Measurements from ENCODE around the gene BCKDHA. TPM values are rescaled to one million over a fixed set of nuclear protein-coding genes. Genes with fewer than 3 reads are reported as not detected.

The BCKDHA gene
- polyA plus RNA-seq (2012; rRNA removed), result 16.3 and 30.9 TPM in 2 replicates
- 10.7 and 13.2 TPM in 2 replicates for polyA plus RNA-seq (2012; cell fraction: cytosol; rRNA removed)
- polyA plus RNA-seq (2012; cell fraction: nucleus; rRNA removed), result 24.9 and 25.6 TPM in 2 replicates

DNA sequence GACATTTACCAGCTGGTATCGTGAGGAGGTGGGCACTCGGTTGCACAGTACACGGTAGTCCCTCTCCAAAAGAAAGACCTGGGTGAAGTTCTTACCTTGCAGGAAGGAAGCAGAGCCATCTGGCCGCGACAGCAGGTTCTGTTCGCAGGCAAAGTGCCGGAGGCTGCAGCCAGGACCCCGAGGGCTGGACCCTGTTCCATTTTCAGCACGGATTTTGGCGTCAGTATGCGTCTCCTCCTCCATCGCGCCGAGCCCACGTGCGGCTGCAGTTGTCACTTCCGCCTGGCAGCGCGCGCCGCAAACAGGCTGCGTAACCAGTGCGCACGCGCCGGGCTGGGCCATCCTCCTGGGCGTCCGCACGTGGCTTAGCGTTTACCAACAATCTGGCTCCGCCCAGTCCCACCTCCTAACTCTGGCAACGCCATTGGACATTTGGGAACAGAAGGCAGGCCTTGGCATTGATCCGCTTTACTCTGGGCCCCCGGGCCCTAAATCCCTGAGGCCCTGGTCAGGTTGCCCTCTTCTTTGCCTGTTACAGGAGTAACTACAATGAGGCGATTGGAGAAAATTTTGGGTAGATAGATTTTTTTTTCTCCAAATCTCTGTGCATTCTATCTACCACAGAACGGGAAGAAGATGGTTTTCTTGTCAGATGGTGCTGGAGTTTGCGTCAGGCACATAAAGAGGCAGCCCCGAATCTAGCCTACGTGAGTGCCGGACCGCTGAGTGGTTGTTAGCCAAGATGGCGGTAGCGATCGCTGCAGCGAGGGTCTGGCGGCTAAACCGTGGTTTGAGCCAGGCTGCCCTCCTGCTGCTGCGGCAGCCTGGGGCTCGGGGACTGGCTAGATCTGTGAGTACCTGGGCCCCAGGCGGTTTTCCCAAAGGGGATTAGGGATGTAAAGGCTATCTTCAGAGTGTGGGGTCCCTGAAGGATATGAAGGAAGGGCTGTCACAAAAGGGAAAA lies at the start of gene BCKDHA, which contains the start of gene EXOSC5:
Gene BCKDHA, plus strand, starts transcription at position 733 of the 964 bp plus-strand sequence. Its CDS starts 10 bp downstream, at position 743.
Gene EXOSC5, minus strand, starts transcription at position 274 of the 964 bp plus-strand sequence. Its CDS starts 31 bp downstream, at position 243.
- WGBS (ENCODE audit: low lambda C conversion rate), result under 1% methylated on average over 25 of the region's 50 CpGs
- H3K9ac ChIP-seq, result peak within 1 kb of the TSS; percentile 95
- no peaks in the 10 kb centered on the region for H4K20me1 ChIP-seq (ENCODE audit: insufficient read depth)
- peaks cover 48% of the 10 kb centered on the region for H3K79me2 ChIP-seq (ENCODE audit: insufficient read depth)
- H3K4me3 ChIP-seq (ENCODE audit: low read depth in 2 of 2, low read length in 1 of 2), result peak within 1 kb of the TSS; percentile 79 to 93
- H2AFZ ChIP-seq (ENCODE audit: low read depth), result peak within 1 kb of the TSS; percentile 93
- H3F3A ChIP-seq (replicated peaks; ENCODE audit: insufficient read depth), result no peaks in the 10 kb centered on the region
- ChIA-PET CTCF (no interaction called here), POLR2A (no interaction called here)
- peak within 1 kb of the TSS; percentile 99 for H3K4me2 ChIP-seq
- H3K27ac ChIP-seq (ENCODE audit: low read depth in 2 of 2, low read length in 1 of 2), result peak within 1 kb of the TSS; percentile 86 to 90
- no peaks in the 10 kb centered on the region for H3K27me3 ChIP-seq (ENCODE audit: insufficient read depth)
- no peaks in the 10 kb centered on the region for H3K36me3 ChIP-seq (replicated peaks in 1 of 2; ENCODE audit: control insufficient read depth in 1 of 2, insufficient read depth in 2 of 2, low read length in 1 of 2)
- no peaks in the 10 kb centered on the region for H3K9me3 ChIP-seq
- TF ChIP-seq GABPA (IDR thresholded peaks at IDR 0.05; ENCODE audit: low read depth) (peak; percentile 61), RFX5 (IDR thresholded peaks at IDR 0.05; ENCODE audit: low read length) (no peak), GATA2 (CRISPR knock-in tag; IDR thresholded peaks at IDR 0.05) (0 out of 2 replicates have a peak, but pooled peaks have one; percentile 18), RCOR1 (IDR thresholded peaks at IDR 0.05; ENCODE audit: low read length) (no peak), TCF12 (IDR thresholded peaks at IDR 0.05) (no peak), YY1 (IDR thresholded peaks at IDR 0.05; ENCODE audit: low read depth) (peak; percentile 93), FOXJ3 (CRISPR knock-in tag; IDR thresholded peaks at IDR 0.05) (no peak), TAF1 (IDR thresholded peaks at IDR 0.05; ENCODE audit: borderline replicate concordance, low read depth, low read length) (peak; percentile 83), NRF1 (IDR thresholded peaks at IDR 0.05; ENCODE audit: low read depth, low read length) (peak; percentile 97), ELF1 (IDR thresholded peaks at IDR 0.05) (peak; percentile 78), POLR2AphosphoS5 (IDR thresholded peaks at IDR 0.05; ENCODE audit: low read depth, low read length) (peak; percentile 76), SMC3 (IDR thresholded peaks at IDR 0.05; ENCODE audit: low read depth, low read length) (no peak), SIN3A (IDR thresholded peaks at IDR 0.05; ENCODE audit: borderline replicate concordance, low read depth, low read length) (peak; percentile 99), MXI1 (IDR thresholded peaks at IDR 0.05; ENCODE audit: low read depth, low read length) (peak; percentile 100), NFIC (IDR thresholded peaks at IDR 0.05; ENCODE audit: borderline replicate concordance) (peak; percentile 47; the same call in 1 of the 2 replicates)
- TF ChIP-seq, protein P1, sequence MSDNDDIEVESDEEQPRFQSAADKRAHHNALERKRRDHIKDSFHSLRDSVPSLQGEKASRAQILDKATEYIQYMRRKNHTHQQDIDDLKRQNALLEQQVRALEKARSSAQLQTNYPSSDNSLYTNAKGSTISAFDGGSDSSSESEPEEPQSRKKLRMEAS (IDR thresholded peaks at IDR 0.05; ENCODE audit: low read depth), result peak; percentile 100
- TF ChIP-seq, protein P2, sequence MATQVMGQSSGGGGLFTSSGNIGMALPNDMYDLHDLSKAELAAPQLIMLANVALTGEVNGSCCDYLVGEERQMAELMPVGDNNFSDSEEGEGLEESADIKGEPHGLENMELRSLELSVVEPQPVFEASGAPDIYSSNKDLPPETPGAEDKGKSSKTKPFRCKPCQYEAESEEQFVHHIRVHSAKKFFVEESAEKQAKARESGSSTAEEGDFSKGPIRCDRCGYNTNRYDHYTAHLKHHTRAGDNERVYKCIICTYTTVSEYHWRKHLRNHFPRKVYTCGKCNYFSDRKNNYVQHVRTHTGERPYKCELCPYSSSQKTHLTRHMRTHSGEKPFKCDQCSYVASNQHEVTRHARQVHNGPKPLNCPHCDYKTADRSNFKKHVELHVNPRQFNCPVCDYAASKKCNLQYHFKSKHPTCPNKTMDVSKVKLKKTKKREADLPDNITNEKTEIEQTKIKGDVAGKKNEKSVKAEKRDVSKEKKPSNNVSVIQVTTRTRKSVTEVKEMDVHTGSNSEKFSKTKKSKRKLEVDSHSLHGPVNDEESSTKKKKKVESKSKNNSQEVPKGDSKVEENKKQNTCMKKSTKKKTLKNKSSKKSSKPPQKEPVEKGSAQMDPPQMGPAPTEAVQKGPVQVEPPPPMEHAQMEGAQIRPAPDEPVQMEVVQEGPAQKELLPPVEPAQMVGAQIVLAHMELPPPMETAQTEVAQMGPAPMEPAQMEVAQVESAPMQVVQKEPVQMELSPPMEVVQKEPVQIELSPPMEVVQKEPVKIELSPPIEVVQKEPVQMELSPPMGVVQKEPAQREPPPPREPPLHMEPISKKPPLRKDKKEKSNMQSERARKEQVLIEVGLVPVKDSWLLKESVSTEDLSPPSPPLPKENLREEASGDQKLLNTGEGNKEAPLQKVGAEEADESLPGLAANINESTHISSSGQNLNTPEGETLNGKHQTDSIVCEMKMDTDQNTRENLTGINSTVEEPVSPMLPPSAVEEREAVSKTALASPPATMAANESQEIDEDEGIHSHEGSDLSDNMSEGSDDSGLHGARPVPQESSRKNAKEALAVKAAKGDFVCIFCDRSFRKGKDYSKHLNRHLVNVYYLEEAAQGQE (IDR thresholded peaks at IDR 0.05; ENCODE audit: low read depth, low read length), result no peak
- TF ChIP-seq, protein P3, sequence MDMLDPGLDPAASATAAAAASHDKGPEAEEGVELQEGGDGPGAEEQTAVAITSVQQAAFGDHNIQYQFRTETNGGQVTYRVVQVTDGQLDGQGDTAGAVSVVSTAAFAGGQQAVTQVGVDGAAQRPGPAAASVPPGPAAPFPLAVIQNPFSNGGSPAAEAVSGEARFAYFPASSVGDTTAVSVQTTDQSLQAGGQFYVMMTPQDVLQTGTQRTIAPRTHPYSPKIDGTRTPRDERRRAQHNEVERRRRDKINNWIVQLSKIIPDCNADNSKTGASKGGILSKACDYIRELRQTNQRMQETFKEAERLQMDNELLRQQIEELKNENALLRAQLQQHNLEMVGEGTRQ (IDR thresholded peaks at IDR 0.05; ENCODE audit: borderline replicate concordance, low read depth, low read length), result peak; percentile 46; the same call in 1 of the 2 replicates
- TF ChIP-seq, protein P4, sequence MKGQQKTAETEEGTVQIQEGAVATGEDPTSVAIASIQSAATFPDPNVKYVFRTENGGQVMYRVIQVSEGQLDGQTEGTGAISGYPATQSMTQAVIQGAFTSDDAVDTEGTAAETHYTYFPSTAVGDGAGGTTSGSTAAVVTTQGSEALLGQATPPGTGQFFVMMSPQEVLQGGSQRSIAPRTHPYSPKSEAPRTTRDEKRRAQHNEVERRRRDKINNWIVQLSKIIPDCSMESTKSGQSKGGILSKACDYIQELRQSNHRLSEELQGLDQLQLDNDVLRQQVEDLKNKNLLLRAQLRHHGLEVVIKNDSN (IDR thresholded peaks at IDR 0.05; ENCODE audit: borderline replicate concordance, low read depth), result peak; percentile 87
- H3K4me1 ChIP-seq (ENCODE audit: control insufficient read depth in 1 of 2, insufficient read depth in 2 of 2, low read depth in 1 of 2, low read length in 1 of 2), result peaks cover 5 to 14% of the 10 kb centered on the region in 2 experiments; a peak in 2 of 4 replicates
- no peaks in the 10 kb centered on the region for H3K9me2 ChIP-seq
- peak; percentile 97 for DNase-seq
